IPS DF 4.7 (cell line): ENCODE data around the gene KPNB1.

Experiments used
- DNase-seq: peaks from one replicate; pipeline ENCODE4 v3.0.0-alpha.2; 2013; ENCODE audit warnings: low spot score; ENCODE audit errors: extremely low read depth

KPNB1 gene

GRCh38 chr17:47696717-47697642 lies 47.3 kb downstream of the KPNB1 start:
- no peak for DNase-seq

- no peak for DNase-seq
These were observed 48.4 kb downstream of the KPNB1 start for GRCh38 chr17:47697906-47698711.

- DNase-seq, result no peak
These were observed 49.2 kb downstream of the KPNB1 start for GRCh38 chr17:47698749-47699535.

GRCh38 chr17:47699536-47699840 lies 49.8 kb downstream of the KPNB1 start:
- no peak for DNase-seq

- DNase-seq, result no peak
These were observed 51.0 kb downstream of the KPNB1 start for GRCh38 chr17:47700471-47701449.

- DNase-seq, result no peak
These were observed 51.9 kb downstream of the KPNB1 start for GRCh38 chr17:47701608-47702007.

- no peak for DNase-seq
These were observed 52.8 kb downstream of the KPNB1 start for GRCh38 chr17:47702391-47702995.

- no peak for DNase-seq
These were observed 53.5 kb downstream of the KPNB1 start for GRCh38 chr17:47703191-47703591.

- no peak for DNase-seq
These were observed 54.0 kb downstream of the KPNB1 start for GRCh38 chr17:47703671-47704070.

- no peak for DNase-seq
These were observed 54.4 kb downstream of the KPNB1 start for GRCh38 chr17:47704116-47704515.

- DNase-seq, result no peak
These were observed 55.0 kb downstream of the KPNB1 start for GRCh38 chr17:47704736-47705135.

- DNase-seq, result no peak
These were observed 56.1 kb downstream of the KPNB1 start for GRCh38 chr17:47705536-47706530.

- DNase-seq, result no peak
These were observed 57.5 kb downstream of the KPNB1 start for GRCh38 chr17:47707056-47707804.

- no peak for DNase-seq
These were observed 58.2 kb downstream of the KPNB1 start for GRCh38 chr17:47707884-47708283.

- no peak for DNase-seq
These were observed 58.7 kb downstream of the KPNB1 start for GRCh38 chr17:47708312-47708863.

- DNase-seq, result no peak
These were observed 59.3 kb downstream of the KPNB1 start for GRCh38 chr17:47708864-47709541.

- DNase-seq, result no peak
These were observed 59.9 kb downstream of the KPNB1 start for GRCh38 chr17:47709594-47709993.
